WTC11 (cell line): ENCODE results near the gene CDH6. TPM values are rescaled to one million over a fixed set of nuclear protein-coding genes. Genes with fewer than 3 reads are reported as not detected.
A peak's percentile ranks its signal among the peaks of the same experiment; 100 is the strongest.

Experiments
- ATAC-seq: fragments of 200-7000 bp; cut with Tn5 transposase; 2 replicates; pipeline ENCODE4 v1.10.0; 2021; ENCODE audit warnings: mild to moderate bottlenecking, moderate library complexity
- CTCF ChIA-PET: fragments of 300-600 bp; sonication (Branson Sonifier 250); formaldehyde crosslinking; loops from one replicate; lab custom pipeline; 2021; ENCODE audit warnings: antibody characterized with exemption; lab: Charles Lee
- POLR2A ChIA-PET: fragments of 350-600 bp; sonication (Branson Sonifier 250); formaldehyde crosslinking; loops from one replicate; lab custom pipeline; 2021; ENCODE audit warnings: antibody characterized with exemption; lab: Charles Lee
- DNase-seq: peaks from one replicate; pipeline ENCODE4 v3.0.0; 2021; ENCODE audit warnings: low spot score
- H3K27ac Mint-ChIP-seq: 2 replicates; pipeline ENCODE4 v1.8.0; 2021; ENCODE audit warnings: mixed read lengths
- H3K27me3 Mint-ChIP-seq: 2 replicates; pipeline ENCODE4 v1.8.0; 2021; ENCODE audit warnings: low read depth, mild to moderate bottlenecking, moderate library complexity, mixed read lengths
- H3K36me3 Mint-ChIP-seq: 2 replicates; pipeline ENCODE4 v1.8.0; 2021; ENCODE audit warnings: mixed read lengths
- H3K4me1 Mint-ChIP-seq: 2 replicates; pipeline ENCODE4 v1.8.0; 2022; ENCODE audit warnings: mixed read lengths
- H3K4me3 Mint-ChIP-seq: 2 replicates; pipeline ENCODE4 v1.8.0; 2021; ENCODE audit warnings: mild to moderate bottlenecking, moderate library complexity, mixed read lengths
- H3K9me3 Mint-ChIP-seq: 2 replicates; pipeline ENCODE4 v1.8.0; 2021; ENCODE audit warnings: mixed read lengths
- EMX1 ChIP-seq: fragments of 250-450 bp; sonication (Bioruptor Pico); IDR thresholded peaks from 2 replicates; pipeline ENCODE4 v1.8.0; 2021; ENCODE audit warnings: mild to moderate bottlenecking
- FOXP1 ChIP-seq: sonication (generic); formaldehyde crosslinking; IDR thresholded peaks from 2 replicates; pipeline ENCODE4 v1.8.0; 2022; ENCODE audit warnings: missing genetic modification reagents, mild to moderate bottlenecking, moderate library complexity, borderline replicate concordance
- GABPB1 ChIP-seq: sonication (generic); formaldehyde crosslinking; IDR thresholded peaks from 2 replicates; pipeline ENCODE4 v1.8.1; 2023; ENCODE audit warnings: mild to moderate bottlenecking, missing genetic modification reagents
- HMGA2 ChIP-seq: fragments of 250-450 bp; sonication (Bioruptor Pico); IDR thresholded peaks from 2 replicates; pipeline ENCODE4 v1.4.0; 2021; ENCODE audit warnings: mild to moderate bottlenecking, moderate library complexity
- KAT7 ChIP-seq: sonication (generic); formaldehyde crosslinking; IDR thresholded peaks from 2 replicates; pipeline ENCODE4 v1.8.1; 2023; ENCODE audit warnings: missing genetic modification reagents, mild to moderate bottlenecking, borderline replicate concordance
- MYBL2 ChIP-seq: sonication (generic); formaldehyde crosslinking; IDR thresholded peaks from 2 replicates; pipeline ENCODE4 v1.8.1; 2023; ENCODE audit warnings: mild to moderate bottlenecking, moderate library complexity, missing genetic modification reagents
- NFE2L1 ChIP-seq: sonication (generic); formaldehyde crosslinking; IDR thresholded peaks from 2 replicates; pipeline ENCODE4 v1.8.1; 2023; ENCODE audit warnings: missing genetic modification reagents
- NFYB ChIP-seq: sonication (generic); formaldehyde crosslinking; conservative IDR thresholded peaks from 2 replicates; pipeline ENCODE4 v1.8.0; 2022; ENCODE audit warnings: low read depth, missing genetic modification reagents
- NR2C2 ChIP-seq: sonication (generic); formaldehyde crosslinking; IDR thresholded peaks from 2 replicates; pipeline ENCODE4 v1.8.0; 2022; ENCODE audit warnings: mild to moderate bottlenecking, missing genetic modification reagents
- NR3C1 ChIP-seq: sonication (generic); formaldehyde crosslinking; conservative IDR thresholded peaks from 2 replicates; pipeline ENCODE4 v1.8.1; 2023; ENCODE audit warnings: low read depth, mild to moderate bottlenecking, missing genetic modification reagents
- SOX15 ChIP-seq: fragments of 250-450 bp; sonication (Bioruptor Pico); IDR thresholded peaks from 2 replicates; pipeline ENCODE4 v1.9.0; 2021; ENCODE audit warnings: mild to moderate bottlenecking
- SP1 ChIP-seq: sonication (generic); formaldehyde crosslinking; conservative IDR thresholded peaks from 2 replicates; pipeline ENCODE4 v1.8.1; 2022; ENCODE audit warnings: missing genetic modification reagents
- ZNF416 ChIP-seq: fragments of 250-450 bp; sonication (Bioruptor Pico); IDR thresholded peaks from 2 replicates; pipeline ENCODE4 v1.9.0; 2021; ENCODE audit warnings: mild to moderate bottlenecking, inconsistent platforms
- total RNA-seq: library from RNA; stranded (reverse); gene quantifications from 3 replicates; pipeline ENCODE4 v1.2.3, GENCODE V29; 2021
- TF ChIP-seq, protein P1 (sequence below): sonication (generic); formaldehyde crosslinking; IDR thresholded peaks from 2 replicates; pipeline ENCODE4 v1.8.1; 2023; ENCODE audit warnings: mild to moderate bottlenecking, moderate library complexity, missing genetic modification reagents
- TF ChIP-seq, protein P2 (sequence below): sonication (generic); formaldehyde crosslinking; IDR thresholded peaks from 2 replicates; pipeline ENCODE4 v1.8.1; 2022; ENCODE audit warnings: mild to moderate bottlenecking, missing genetic modification reagents, moderate library complexity, borderline replicate concordance
- TF ChIP-seq, protein P3 (sequence below): sonication (generic); formaldehyde crosslinking; IDR thresholded peaks from 2 replicates; pipeline ENCODE4 v1.8.1; 2023; ENCODE audit warnings: mild to moderate bottlenecking, missing genetic modification reagents
- TF ChIP-seq, protein P4 (sequence below): fragments of 250-450 bp; sonication (Bioruptor Pico); IDR thresholded peaks from 2 replicates; pipeline ENCODE4 v1.9.0; 2021; ENCODE audit warnings: mild to moderate bottlenecking, borderline replicate concordance
- TF ChIP-seq, protein P5 (sequence below): sonication (generic); formaldehyde crosslinking; IDR thresholded peaks from 2 replicates; pipeline ENCODE4 v1.8.0; 2022; ENCODE audit warnings: mild to moderate bottlenecking, missing genetic modification reagents
- TF ChIP-seq, protein P6 (sequence below): sonication (generic); formaldehyde crosslinking; IDR thresholded peaks from 2 replicates; pipeline ENCODE4 v1.8.1; 2023; ENCODE audit warnings: mild to moderate bottlenecking, missing genetic modification reagents, moderate library complexity
- TF ChIP-seq, protein P7 (sequence below): fragments of 200-600 bp; IDR thresholded peaks from 2 replicates; pipeline ENCODE4 v1.8.0; 2022; ENCODE audit warnings: antibody characterized with exemption

The CDH6 gene
- total RNA-seq, 1 experiment from 2014 or later = 2.6 TPM

DNA sequence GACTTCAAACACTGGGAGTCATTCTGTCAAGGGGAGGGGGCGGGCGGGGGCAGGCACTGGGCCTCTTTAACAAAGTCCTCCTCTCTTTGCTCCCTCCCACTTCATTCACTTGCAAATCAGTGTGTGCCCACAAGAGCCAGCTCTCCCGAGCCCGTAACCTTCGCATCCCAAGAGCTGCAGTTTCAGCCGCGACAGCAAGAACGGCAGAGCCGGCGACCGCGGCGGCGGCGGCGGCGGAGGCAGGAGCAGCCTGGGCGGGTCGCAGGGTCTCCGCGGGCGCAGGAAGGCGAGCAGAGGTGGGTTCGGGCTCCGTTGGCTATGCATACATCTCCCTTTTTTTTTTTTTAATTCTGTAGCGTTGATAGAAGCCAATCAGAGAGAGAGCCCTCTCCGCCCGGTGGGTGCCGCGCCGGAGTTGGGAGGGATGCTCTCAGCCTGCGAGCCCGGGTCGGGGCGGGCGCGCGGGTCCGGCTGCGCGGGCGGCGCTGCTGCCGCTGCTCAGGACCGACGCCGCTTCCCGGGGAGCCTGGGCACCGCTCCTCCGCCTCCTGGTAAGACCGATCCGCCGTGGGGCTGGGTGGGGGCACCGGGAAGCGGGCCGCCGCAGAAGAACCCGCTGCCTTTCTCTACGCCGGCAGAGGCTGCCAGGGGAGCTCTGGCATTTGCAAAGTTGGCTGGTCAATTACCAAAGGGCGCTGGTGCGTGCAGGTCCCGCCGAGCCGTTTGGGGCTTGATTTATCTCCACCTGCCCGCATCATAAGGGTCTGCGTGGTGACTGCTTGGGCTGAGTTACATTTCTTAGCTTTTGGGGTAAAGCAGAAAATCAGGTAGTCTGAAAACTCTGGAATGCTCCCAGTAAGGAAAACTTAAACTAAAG is at the start of gene CDH6 (continued):
- TF ChIP-seq, protein P1, sequence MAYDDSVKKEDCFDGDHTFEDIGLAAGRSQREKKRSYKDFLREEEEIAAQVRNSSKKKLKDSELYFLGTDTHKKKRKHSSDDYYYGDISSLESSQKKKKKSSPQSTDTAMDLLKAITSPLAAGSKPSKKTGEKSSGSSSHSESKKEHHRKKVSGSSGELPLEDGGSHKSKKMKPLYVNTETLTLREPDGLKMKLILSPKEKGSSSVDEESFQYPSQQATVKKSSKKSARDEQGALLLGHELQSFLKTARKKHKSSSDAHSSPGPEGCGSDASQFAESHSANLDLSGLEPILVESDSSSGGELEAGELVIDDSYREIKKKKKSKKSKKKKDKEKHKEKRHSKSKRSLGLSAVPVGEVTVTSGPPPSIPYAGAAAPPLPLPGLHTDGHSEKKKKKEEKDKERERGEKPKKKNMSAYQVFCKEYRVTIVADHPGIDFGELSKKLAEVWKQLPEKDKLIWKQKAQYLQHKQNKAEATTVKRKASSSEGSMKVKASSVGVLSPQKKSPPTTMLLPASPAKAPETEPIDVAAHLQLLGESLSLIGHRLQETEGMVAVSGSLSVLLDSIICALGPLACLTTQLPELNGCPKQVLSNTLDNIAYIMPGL (CRISPR knock-in tag) = peak; percentile 78
- TF ChIP-seq MYBL2 (CRISPR knock-in tag) (no peak), NR2C2 (no peak), NR3C1 (CRISPR knock-in tag) (no peak), SOX15 (CRISPR knock-in tag) (no peak)
- TF ChIP-seq, protein P2, sequence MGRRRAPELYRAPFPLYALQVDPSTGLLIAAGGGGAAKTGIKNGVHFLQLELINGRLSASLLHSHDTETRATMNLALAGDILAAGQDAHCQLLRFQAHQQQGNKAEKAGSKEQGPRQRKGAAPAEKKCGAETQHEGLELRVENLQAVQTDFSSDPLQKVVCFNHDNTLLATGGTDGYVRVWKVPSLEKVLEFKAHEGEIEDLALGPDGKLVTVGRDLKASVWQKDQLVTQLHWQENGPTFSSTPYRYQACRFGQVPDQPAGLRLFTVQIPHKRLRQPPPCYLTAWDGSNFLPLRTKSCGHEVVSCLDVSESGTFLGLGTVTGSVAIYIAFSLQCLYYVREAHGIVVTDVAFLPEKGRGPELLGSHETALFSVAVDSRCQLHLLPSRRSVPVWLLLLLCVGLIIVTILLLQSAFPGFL (CRISPR knock-in tag) = no peak
- TF ChIP-seq, protein P3, sequence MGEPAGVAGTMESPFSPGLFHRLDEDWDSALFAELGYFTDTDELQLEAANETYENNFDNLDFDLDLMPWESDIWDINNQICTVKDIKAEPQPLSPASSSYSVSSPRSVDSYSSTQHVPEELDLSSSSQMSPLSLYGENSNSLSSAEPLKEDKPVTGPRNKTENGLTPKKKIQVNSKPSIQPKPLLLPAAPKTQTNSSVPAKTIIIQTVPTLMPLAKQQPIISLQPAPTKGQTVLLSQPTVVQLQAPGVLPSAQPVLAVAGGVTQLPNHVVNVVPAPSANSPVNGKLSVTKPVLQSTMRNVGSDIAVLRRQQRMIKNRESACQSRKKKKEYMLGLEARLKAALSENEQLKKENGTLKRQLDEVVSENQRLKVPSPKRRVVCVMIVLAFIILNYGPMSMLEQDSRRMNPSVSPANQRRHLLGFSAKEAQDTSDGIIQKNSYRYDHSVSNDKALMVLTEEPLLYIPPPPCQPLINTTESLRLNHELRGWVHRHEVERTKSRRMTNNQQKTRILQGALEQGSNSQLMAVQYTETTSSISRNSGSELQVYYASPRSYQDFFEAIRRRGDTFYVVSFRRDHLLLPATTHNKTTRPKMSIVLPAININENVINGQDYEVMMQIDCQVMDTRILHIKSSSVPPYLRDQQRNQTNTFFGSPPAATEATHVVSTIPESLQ (CRISPR knock-in tag) = no peak
- TF ChIP-seq, all 79 proteins: peak for 5

DNA sequence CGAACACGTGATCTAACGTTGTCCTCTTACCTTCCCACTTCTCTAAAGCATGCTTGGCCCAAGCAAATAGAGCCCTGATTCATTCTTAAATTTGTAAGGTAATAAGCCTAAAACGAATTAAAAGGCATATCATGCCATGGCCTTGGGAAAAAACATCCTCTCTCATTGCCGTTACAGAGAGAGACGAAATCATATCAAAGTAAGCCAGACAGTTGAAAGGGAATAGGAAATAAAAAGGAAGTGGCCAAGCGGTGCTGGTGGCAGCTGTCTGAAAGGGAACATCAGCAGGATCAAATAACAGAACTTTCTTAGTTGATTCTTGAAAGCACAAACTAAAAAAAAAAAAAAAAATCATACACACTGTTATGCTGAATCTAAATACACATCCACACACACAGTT is 49.1 kb upstream of the CDH6 start:
- POLR2A ChIA-PET = interaction anchor here (0.5 kb wide), 1 partner anchor 280 kb away, joined by 6 read pairs; no protein-coding TSS in a partner anchor
- Mint-ChIP-seq H3K4me3 (no peak overlapping the region), H3K27ac (no peak overlapping the region), H3K36me3 (no peaks in the 10 kb centered on the region), H3K27me3 (no peaks in the 10 kb centered on the region), H3K4me1 (0 out of 2 replicates have a peak, but pooled peaks cover 6% of the 10 kb centered on the region), H3K9me3 (no peaks in the 10 kb centered on the region)
- ATAC-seq (no peak), DNase-seq (no peak)
- TF ChIP-seq, protein P4, sequence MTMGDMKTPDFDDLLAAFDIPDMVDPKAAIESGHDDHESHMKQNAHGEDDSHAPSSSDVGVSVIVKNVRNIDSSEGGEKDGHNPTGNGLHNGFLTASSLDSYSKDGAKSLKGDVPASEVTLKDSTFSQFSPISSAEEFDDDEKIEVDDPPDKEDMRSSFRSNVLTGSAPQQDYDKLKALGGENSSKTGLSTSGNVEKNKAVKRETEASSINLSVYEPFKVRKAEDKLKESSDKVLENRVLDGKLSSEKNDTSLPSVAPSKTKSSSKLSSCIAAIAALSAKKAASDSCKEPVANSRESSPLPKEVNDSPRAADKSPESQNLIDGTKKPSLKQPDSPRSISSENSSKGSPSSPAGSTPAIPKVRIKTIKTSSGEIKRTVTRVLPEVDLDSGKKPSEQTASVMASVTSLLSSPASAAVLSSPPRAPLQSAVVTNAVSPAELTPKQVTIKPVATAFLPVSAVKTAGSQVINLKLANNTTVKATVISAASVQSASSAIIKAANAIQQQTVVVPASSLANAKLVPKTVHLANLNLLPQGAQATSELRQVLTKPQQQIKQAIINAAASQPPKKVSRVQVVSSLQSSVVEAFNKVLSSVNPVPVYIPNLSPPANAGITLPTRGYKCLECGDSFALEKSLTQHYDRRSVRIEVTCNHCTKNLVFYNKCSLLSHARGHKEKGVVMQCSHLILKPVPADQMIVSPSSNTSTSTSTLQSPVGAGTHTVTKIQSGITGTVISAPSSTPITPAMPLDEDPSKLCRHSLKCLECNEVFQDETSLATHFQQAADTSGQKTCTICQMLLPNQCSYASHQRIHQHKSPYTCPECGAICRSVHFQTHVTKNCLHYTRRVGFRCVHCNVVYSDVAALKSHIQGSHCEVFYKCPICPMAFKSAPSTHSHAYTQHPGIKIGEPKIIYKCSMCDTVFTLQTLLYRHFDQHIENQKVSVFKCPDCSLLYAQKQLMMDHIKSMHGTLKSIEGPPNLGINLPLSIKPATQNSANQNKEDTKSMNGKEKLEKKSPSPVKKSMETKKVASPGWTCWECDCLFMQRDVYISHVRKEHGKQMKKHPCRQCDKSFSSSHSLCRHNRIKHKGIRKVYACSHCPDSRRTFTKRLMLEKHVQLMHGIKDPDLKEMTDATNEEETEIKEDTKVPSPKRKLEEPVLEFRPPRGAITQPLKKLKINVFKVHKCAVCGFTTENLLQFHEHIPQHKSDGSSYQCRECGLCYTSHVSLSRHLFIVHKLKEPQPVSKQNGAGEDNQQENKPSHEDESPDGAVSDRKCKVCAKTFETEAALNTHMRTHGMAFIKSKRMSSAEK (CRISPR knock-in tag) = no peak
- TF ChIP-seq ZNF416 (no peak), EMX1 (CRISPR knock-in tag) (no peak), SOX15 (CRISPR knock-in tag) (no peak), NFE2L1 (no peak), NFYB (CRISPR knock-in tag) (no peak), FOXP1 (no peak), GABPB1 (CRISPR knock-in tag) (no peak), HMGA2 (no peak), KAT7 (CRISPR knock-in tag) (no peak), SP1 (no peak)
- TF ChIP-seq, protein P5, sequence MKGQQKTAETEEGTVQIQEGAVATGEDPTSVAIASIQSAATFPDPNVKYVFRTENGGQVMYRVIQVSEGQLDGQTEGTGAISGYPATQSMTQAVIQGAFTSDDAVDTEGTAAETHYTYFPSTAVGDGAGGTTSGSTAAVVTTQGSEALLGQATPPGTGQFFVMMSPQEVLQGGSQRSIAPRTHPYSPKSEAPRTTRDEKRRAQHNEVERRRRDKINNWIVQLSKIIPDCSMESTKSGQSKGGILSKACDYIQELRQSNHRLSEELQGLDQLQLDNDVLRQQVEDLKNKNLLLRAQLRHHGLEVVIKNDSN = no peak
- TF ChIP-seq, protein P6, sequence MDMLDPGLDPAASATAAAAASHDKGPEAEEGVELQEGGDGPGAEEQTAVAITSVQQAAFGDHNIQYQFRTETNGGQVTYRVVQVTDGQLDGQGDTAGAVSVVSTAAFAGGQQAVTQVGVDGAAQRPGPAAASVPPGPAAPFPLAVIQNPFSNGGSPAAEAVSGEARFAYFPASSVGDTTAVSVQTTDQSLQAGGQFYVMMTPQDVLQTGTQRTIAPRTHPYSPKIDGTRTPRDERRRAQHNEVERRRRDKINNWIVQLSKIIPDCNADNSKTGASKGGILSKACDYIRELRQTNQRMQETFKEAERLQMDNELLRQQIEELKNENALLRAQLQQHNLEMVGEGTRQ (CRISPR knock-in tag) = no peak
- TF ChIP-seq, protein P7, sequence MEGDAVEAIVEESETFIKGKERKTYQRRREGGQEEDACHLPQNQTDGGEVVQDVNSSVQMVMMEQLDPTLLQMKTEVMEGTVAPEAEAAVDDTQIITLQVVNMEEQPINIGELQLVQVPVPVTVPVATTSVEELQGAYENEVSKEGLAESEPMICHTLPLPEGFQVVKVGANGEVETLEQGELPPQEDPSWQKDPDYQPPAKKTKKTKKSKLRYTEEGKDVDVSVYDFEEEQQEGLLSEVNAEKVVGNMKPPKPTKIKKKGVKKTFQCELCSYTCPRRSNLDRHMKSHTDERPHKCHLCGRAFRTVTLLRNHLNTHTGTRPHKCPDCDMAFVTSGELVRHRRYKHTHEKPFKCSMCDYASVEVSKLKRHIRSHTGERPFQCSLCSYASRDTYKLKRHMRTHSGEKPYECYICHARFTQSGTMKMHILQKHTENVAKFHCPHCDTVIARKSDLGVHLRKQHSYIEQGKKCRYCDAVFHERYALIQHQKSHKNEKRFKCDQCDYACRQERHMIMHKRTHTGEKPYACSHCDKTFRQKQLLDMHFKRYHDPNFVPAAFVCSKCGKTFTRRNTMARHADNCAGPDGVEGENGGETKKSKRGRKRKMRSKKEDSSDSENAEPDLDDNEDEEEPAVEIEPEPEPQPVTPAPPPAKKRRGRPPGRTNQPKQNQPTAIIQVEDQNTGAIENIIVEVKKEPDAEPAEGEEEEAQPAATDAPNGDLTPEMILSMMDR = no peak
- CTCF ChIA-PET = no interaction called here
